Measurements from ENCODE around the gene CWC27. TPM values are rescaled to one million over a fixed set of nuclear protein-coding genes. Genes with fewer than 3 reads are reported as not detected.
A peak's percentile ranks its signal among the peaks of the same experiment; 100 is the strongest.

Gene CWC27
- total and polyA plus RNA-seq, 9 of the 15 experiments (the other 6 are each of a cell fraction or from before 2014, with no cell fraction given): 19.7 to 49.3 (median 38.3) TPM

DNA sequence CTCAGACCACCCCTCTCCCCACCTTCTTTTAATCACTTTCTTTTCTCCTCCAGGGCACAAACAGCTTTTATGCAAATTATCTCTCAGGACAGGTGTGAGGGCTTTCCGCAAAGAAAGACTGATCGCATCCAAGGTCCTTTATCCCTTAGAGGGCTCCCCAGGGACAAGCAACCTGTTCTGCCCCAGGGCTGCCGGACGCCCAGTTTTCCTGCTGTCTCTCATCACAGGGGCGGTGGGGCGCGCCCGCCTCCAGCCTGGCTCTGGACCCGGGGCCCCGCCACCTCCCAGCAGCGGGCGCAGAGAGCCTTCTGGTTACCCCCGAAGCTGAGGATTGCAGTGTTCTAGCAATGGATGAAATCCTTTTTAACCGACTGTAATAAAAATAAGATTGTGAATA, 266.1 kb downstream of the CWC27 start:
- H3K4me2 ChIP-seq (ENCODE audit: insufficient read depth, low read length): peak overlapping the region; percentile 73
- in situ Hi-C loops (cut with MboI): no loop called here
- H3K79me2 ChIP-seq (ENCODE audit: control insufficient read depth, insufficient read depth, low read length): no peaks in the 10 kb centered on the region
- DNase-seq (ENCODE audit: extremely low read depth in 1 of 4, low spot score in 3 of 4): no peak
- H2AFZ ChIP-seq (ENCODE audit: low read depth, low read length): peak overlapping the region; percentile 100
- H3K9me1 ChIP-seq (ENCODE audit: control insufficient read depth, insufficient read depth, low read length): no peaks in the 10 kb centered on the region
- peaks cover 14 to 24% of the 10 kb centered on the region in 2 experiments for H3K4me1 ChIP-seq (replicated peaks in 1 of 2; ENCODE audit: control insufficient read depth in 2 of 2, insufficient read depth in 2 of 2, low read length in 2 of 2)
- no peaks in the 10 kb centered on the region for H3K27me3 ChIP-seq (ENCODE audit: control insufficient read depth in 2 of 2, insufficient read depth in 2 of 2, low read length in 2 of 2)
- intact Hi-C loops (cut with micrococcal nuclease): loop anchor here (5.0 to 10.0 kb wide), 3 partner anchors 78 to 447 kb away; partner anchors contain the start of gene ADAMTS6
- H4K20me1 ChIP-seq (replicated peaks; ENCODE audit: control insufficient read depth, insufficient read depth, low read length): no peaks in the 10 kb centered on the region
- H3K36me3 ChIP-seq (ENCODE audit: control insufficient read depth, insufficient read depth, low read length): no peaks in the 10 kb centered on the region
- H3K4me3 ChIP-seq: peak overlapping the region; percentile 45; the same call in 1 of the 2 replicates
- no TSS peak for BruUV-seq (replicated peaks)
- ChIA-PET CTCF (ENCODE audit: low intra/inter-chr PET ratio) (no interaction called here), POLR2A (interaction anchor here (0.7 to 1.6 kb wide), 8 partner anchors 11 to 215 kb away, joined by 3 to 5 read pairs (median 3); no protein-coding TSS in a partner anchor)
- no peak for ATAC-seq
- TF ChIP-seq SIRT6 (IDR thresholded peaks at IDR 0.05; ENCODE audit: low read depth, low read length) (no peak), HSF4 (CRISPR knock-in tag; IDR thresholded peaks at IDR 0.05; ENCODE audit: borderline replicate concordance) (no peak), JUNB (CRISPR knock-in tag; conservative IDR thresholded peaks at IDR 0.05) (no peak), NR2C1 (IDR thresholded peaks at IDR 0.05) (no peak), NR2C1 (tag; IDR thresholded peaks at IDR 0.05) (0 out of 2 replicates have a peak, but pooled peaks have one; percentile 8), HNRNPH1 (optimal IDR thresholded peaks at IDR 0.05; ENCODE audit: low read depth, low read length) (no peak), ZNF3 (CRISPR knock-in tag; IDR thresholded peaks at IDR 0.05) (no peak)
- peak overlapping the region; percentile 94 for H3K27ac ChIP-seq (ENCODE audit: extremely low read depth, low read depth, low read length)
- H3K9ac ChIP-seq (ENCODE audit: insufficient read depth in 1 of 2, low read depth in 2 of 2, low read length in 2 of 2): peak overlapping the region; percentile 83 to 95
- FAIRE-seq: no peak
- no peaks in the 10 kb centered on the region for H3K9me3 ChIP-seq (replicated peaks; ENCODE audit: control insufficient read depth, insufficient read depth, low read depth, low read length)
- 92% methylated on average over 13 of the region's 14 CpGs for WGBS (ENCODE audit: insufficient coverage, low coverage, missing lambda C conversion rate)

Data from K562 (cell line).